Stimulated activated CD4-positive, alpha-beta T cell treated with anti-CD3 and anti-CD28 coated beads, Interleukin-12 subunit alpha, Interleukin-12 subunit beta, amount 100 ng/mL, for 4 hours (primary cell): ENCODE measurements around the gene INO80B.
"Not testable (repeated sequence)": the region's sequence is repeated elsewhere in the genome, so short reads cannot be mapped to it uniquely, and the experiment has no call there.

Experiments used
- DNase-seq: peaks from one replicate; pipeline ENCODE4 v3.0.0-alpha.2; 2020

The INO80B gene

GRCh38 chr2:74454654-74455511 is at the start of gene INO80B:
Gene INO80B (plus strand): TSS chr2:74455087. CDS start chr2:74455117, 30 bp downstream.
- DNase-seq, result peak; percentile 94

- DNase-seq, result no peak
These were observed 48.9 kb upstream of the INO80B start for GRCh38 chr2:74406035-74406434.

GRCh38 chr2:74407682-74408081 is 47.2 kb upstream of the INO80B start:
- no peak for DNase-seq

GRCh38 chr2:74413001-74413698 is 41.7 kb upstream of the INO80B start:
- DNase-seq, result no peak

- no peak for DNase-seq
These were observed 40.4 kb upstream of the INO80B start for GRCh38 chr2:74414441-74414840.

- peak; percentile 17 for DNase-seq
These were observed 39.8 kb upstream of the INO80B start for GRCh38 chr2:74414881-74415761.

GRCh38 chr2:74415762-74416395 is 39.0 kb upstream of the INO80B start:
- no peak for DNase-seq

GRCh38 chr2:74416778-74417177 is 38.1 kb upstream of the INO80B start:
- no peak for DNase-seq

GRCh38 chr2:74417197-74417596 is 37.7 kb upstream of the INO80B start:
- no peak for DNase-seq

- no peak for DNase-seq
These were observed 37.1 kb upstream of the INO80B start for GRCh38 chr2:74417763-74418162.

- no peak for DNase-seq
These were observed 36.6 kb upstream of the INO80B start for GRCh38 chr2:74418312-74418711.

GRCh38 chr2:74419345-74419744 is 35.5 kb upstream of the INO80B start:
- no peak for DNase-seq

GRCh38 chr2:74420006-74420405 is 34.9 kb upstream of the INO80B start:
- DNase-seq, result no peak

- not testable (repeated sequence) for DNase-seq
These were observed 34.3 kb upstream of the INO80B start for GRCh38 chr2:74420443-74421103.

GRCh38 chr2:74421221-74421870 is 33.5 kb upstream of the INO80B start, which contains the start of the genes C2orf81 and WDR54:
Gene C2orf81 (minus strand): TSS chr2:74421619. CDS start chr2:74421560, 59 bp downstream.
Gene WDR54 (plus strand): TSS chr2:74421730. CDS start chr2:74422154, 424 bp downstream.
- peak; percentile 92 for DNase-seq

- no peak for DNase-seq
These were observed 31.4 kb upstream of the INO80B start for GRCh38 chr2:74423231-74424095.

- no peak for DNase-seq
These were observed 30.5 kb upstream of the INO80B start for GRCh38 chr2:74424139-74424992.

GRCh38 chr2:74424995-74425406 is 29.9 kb upstream of the INO80B start:
- DNase-seq, result no peak

GRCh38 chr2:74425523-74425922 is 29.4 kb upstream of the INO80B start:
- DNase-seq, result no peak
